ENCODE measurements around the gene BIRC6. TPM values are rescaled to one million over a fixed set of nuclear protein-coding genes. Genes with fewer than 3 reads are reported as not detected.

The BIRC6 gene
- total RNA-seq, 1 donor from 2014 or later, result 180 TPM

- no peaks in the 10 kb centered on the region for H3K27me3 Mint-ChIP-seq
- H3K4me3 Mint-ChIP-seq, result no peak overlapping the region
- TF ChIP-seq, protein P1, sequence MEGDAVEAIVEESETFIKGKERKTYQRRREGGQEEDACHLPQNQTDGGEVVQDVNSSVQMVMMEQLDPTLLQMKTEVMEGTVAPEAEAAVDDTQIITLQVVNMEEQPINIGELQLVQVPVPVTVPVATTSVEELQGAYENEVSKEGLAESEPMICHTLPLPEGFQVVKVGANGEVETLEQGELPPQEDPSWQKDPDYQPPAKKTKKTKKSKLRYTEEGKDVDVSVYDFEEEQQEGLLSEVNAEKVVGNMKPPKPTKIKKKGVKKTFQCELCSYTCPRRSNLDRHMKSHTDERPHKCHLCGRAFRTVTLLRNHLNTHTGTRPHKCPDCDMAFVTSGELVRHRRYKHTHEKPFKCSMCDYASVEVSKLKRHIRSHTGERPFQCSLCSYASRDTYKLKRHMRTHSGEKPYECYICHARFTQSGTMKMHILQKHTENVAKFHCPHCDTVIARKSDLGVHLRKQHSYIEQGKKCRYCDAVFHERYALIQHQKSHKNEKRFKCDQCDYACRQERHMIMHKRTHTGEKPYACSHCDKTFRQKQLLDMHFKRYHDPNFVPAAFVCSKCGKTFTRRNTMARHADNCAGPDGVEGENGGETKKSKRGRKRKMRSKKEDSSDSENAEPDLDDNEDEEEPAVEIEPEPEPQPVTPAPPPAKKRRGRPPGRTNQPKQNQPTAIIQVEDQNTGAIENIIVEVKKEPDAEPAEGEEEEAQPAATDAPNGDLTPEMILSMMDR (IDR thresholded peaks at IDR 0.05), result no peak
- H3K9me3 Mint-ChIP-seq, result no peaks in the 10 kb centered on the region
- ChIA-PET CTCF (no interaction called here), POLR2A (no interaction called here)
- no peak for ATAC-seq (ENCODE audit: low read depth)
- H3K4me1 Mint-ChIP-seq, result no peaks in the 10 kb centered on the region
- intact Hi-C loops (cut with micrococcal nuclease), result no loop called here
- peaks cover 77% of the 10 kb centered on the region for H3K36me3 Mint-ChIP-seq (ENCODE audit: low read depth)
- DNase-seq, result no peak
- H3K27ac Mint-ChIP-seq, result no peak overlapping the region
Observed at GRCh38 chr2:32516567-32516966, 159.7 kb downstream of the BIRC6 start.

- peaks cover 73% of the 10 kb centered on the region for H3K36me3 Mint-ChIP-seq (ENCODE audit: low read depth)
- no peak overlapping the region for H3K27ac Mint-ChIP-seq
- intact Hi-C loops (cut with micrococcal nuclease), result no loop called here
- no peaks in the 10 kb centered on the region for H3K27me3 Mint-ChIP-seq
- H3K9me3 Mint-ChIP-seq, result no peaks in the 10 kb centered on the region
- ATAC-seq (ENCODE audit: low read depth) (no peak), DNase-seq (no peak)
- H3K4me3 Mint-ChIP-seq, result no peak overlapping the region
- TF ChIP-seq, protein P1 (IDR thresholded peaks at IDR 0.05), result no peak
- POLR2A ChIA-PET, result interaction anchor here (0.6 kb wide), 1 partner anchor 10 kb away, joined by 3 read pairs; no protein-coding TSS in a partner anchor
- H3K4me1 Mint-ChIP-seq, result no peaks in the 10 kb centered on the region
- CTCF ChIA-PET, result no interaction called here
Observed at GRCh38 chr2:32522770-32523169, 165.9 kb downstream of the BIRC6 start.

DNA sequence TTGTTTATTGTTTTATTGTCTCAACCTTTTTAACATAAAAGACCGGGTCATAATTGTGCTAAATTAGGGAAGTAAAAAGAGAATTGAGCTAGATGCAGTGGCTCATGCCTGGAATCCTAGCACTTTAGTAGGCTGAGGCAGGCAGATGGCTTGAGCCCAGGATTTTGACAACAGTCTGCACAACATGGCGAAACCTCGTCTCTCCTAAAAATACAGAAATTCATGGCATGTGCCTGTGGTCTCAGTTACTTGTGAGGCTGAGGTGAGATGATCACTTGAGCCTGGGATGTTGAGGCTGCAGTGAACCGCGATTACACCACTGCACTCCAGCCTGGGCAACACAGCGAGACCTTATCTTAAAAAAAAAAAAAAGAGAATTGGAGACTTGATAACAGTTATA lies 166.9 kb downstream of the BIRC6 start:
- H3K9me3 Mint-ChIP-seq, result no peaks in the 10 kb centered on the region
- ATAC-seq (ENCODE audit: low read depth), result no peak
- ChIA-PET POLR2A (no interaction called here), CTCF (no interaction called here)
- no peak overlapping the region for H3K27ac Mint-ChIP-seq
- TF ChIP-seq, protein P1 (IDR thresholded peaks at IDR 0.05), result no peak
- H3K36me3 Mint-ChIP-seq (ENCODE audit: low read depth), result peaks cover 69% of the 10 kb centered on the region
- no peaks in the 10 kb centered on the region for H3K4me1 Mint-ChIP-seq
- H3K4me3 Mint-ChIP-seq, result no peak overlapping the region
- H3K27me3 Mint-ChIP-seq, result no peaks in the 10 kb centered on the region
- no peak for DNase-seq
- intact Hi-C loops (cut with micrococcal nuclease), result no loop called here

- ChIA-PET POLR2A (no interaction called here), CTCF (no interaction called here)
- no peak for DNase-seq
- Mint-ChIP-seq H3K36me3 (ENCODE audit: low read depth) (peaks cover 83% of the 10 kb centered on the region), H3K4me3 (no peak overlapping the region), H3K27me3 (no peaks in the 10 kb centered on the region), H3K27ac (no peak overlapping the region), H3K9me3 (no peaks in the 10 kb centered on the region), H3K4me1 (no peaks in the 10 kb centered on the region)
- TF ChIP-seq, protein P1 (IDR thresholded peaks at IDR 0.05), result no peak
- intact Hi-C loops (cut with micrococcal nuclease), result no loop called here
- ATAC-seq (ENCODE audit: low read depth), result no peak
Observed at GRCh38 chr2:32532341-32532740, 175.5 kb downstream of the BIRC6 start.

DNA sequence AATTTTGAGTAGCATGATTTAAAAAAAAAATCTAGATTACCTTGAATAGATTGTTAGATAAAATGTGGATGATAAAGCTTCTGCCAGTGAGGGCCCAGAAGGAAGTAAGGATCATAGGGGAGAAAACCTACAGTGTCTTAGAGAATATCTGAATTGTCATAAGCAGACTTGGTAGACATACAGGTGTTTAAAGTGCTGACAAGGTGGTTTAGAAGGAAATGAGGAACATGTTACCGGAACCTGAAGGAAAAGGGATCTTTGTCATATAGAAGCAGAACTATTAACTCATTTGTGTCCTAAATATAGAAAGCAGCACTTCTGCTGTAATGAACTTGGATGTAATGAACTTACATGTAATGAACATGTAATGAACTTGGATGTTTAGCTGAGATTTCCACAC lies 176.1 kb downstream of the BIRC6 start:
- intact Hi-C loops (cut with micrococcal nuclease), result no loop called here
- H3K4me1 Mint-ChIP-seq, result no peaks in the 10 kb centered on the region
- no peak for ATAC-seq (ENCODE audit: low read depth)

More for the DNA sequence above, 176.1 kb downstream of the BIRC6 start:
- TF ChIP-seq, protein P1 (IDR thresholded peaks at IDR 0.05), result no peak
- Mint-ChIP-seq H3K36me3 (ENCODE audit: low read depth) (peaks cover 79% of the 10 kb centered on the region), H3K27ac (no peak overlapping the region), H3K4me3 (no peak overlapping the region), H3K9me3 (no peaks in the 10 kb centered on the region), H3K27me3 (no peaks in the 10 kb centered on the region)
- CTCF ChIA-PET, result no interaction called here
- no peak for DNase-seq
- POLR2A ChIA-PET, result interaction anchor here (0.7 kb wide), 1 partner anchor 10 kb away, joined by 3 read pairs; no protein-coding TSS in a partner anchor
